RWPE2 (cell line): ENCODE results near the gene CX3CL1.

ENCODE experiments used
- ATAC-seq: fragments of 200-7000 bp; cut with Tn5 transposase; 3 replicates; pipeline ENCODE4 v1.9.1; 2021; ENCODE audit warnings: low read depth
- DNase-seq: peaks from one replicate; pipeline ENCODE4 v3.0.0-alpha.2; 2020; ENCODE audit warnings: low spot score
- H3K27ac ChIP-seq: fragments of 450-650 bp; 2 replicates; pipeline ENCODE4 v1.5.1; 2017; ENCODE audit warnings: mild to moderate bottlenecking; ENCODE audit not compliant: poor library complexity, severe bottlenecking
- H3K27me3 ChIP-seq: fragments of 250-450 bp; sonication (Bioruptor Pico); 2 replicates; pipeline ENCODE4 v1.5.1; 2021; ENCODE audit warnings: mild to moderate bottlenecking, moderate library complexity; ENCODE audit not compliant: insufficient read depth, poor library complexity, severe bottlenecking
- H3K36me3 ChIP-seq: fragments of 250-450 bp; sonication (Bioruptor Pico); 2 replicates; pipeline ENCODE4 v1.5.1; 2020; ENCODE audit warnings: low read depth, mild to moderate bottlenecking, moderate library complexity
- H3K4me1 ChIP-seq: fragments of 250-450 bp; sonication (Bioruptor Pico); 2 replicates; pipeline ENCODE4 v1.5.1; 2021; ENCODE audit warnings: mild to moderate bottlenecking, moderate library complexity; ENCODE audit not compliant: insufficient read depth, poor library complexity, severe bottlenecking
- H3K4me3 ChIP-seq: fragments of 250-450 bp; sonication (Bioruptor Pico); 2 replicates; pipeline ENCODE4 v1.5.1; 2021; ENCODE audit warnings: mild to moderate bottlenecking, moderate library complexity; ENCODE audit not compliant: severe bottlenecking
- H3K9me3 ChIP-seq: fragments of 250-450 bp; sonication (Bioruptor Pico); 2 replicates; pipeline ENCODE4 v1.5.1; 2021; ENCODE audit warnings: mild to moderate bottlenecking, moderate library complexity; ENCODE audit not compliant: severe bottlenecking
- TF ChIP-seq, protein P1 (sequence below): fragments of 450-650 bp; IDR thresholded peaks from one replicate; pipeline ENCODE4 v1.5.1; 2017; ENCODE audit warnings: mild to moderate bottlenecking, moderate library complexity; ENCODE audit not compliant: poor library complexity, severe bottlenecking

CX3CL1 gene

DNA sequence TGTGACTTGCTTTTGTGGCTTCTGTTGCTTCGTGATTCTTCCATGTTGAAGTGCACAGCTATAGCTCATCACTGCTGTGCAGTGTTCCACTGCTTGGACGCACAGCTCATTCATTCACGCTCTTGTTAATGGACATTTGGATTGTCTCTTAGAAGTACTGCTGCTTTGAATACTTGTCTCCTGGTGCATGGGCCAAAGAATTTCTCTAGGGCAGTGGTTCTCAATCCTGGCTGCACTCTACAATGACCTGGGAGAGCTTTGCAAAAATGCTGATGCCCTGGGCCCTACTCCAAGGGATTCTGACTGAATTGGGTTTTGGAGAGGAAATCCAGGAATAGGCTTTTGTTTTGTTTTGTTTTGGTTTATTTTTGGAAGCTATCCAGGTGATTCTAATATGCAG lies 52.3 kb downstream of the CX3CL1 start:
- ATAC-seq (no peak), DNase-seq (no peak)
- H3K4me1 ChIP-seq, result no peaks in the 10 kb centered on the region

DNA sequence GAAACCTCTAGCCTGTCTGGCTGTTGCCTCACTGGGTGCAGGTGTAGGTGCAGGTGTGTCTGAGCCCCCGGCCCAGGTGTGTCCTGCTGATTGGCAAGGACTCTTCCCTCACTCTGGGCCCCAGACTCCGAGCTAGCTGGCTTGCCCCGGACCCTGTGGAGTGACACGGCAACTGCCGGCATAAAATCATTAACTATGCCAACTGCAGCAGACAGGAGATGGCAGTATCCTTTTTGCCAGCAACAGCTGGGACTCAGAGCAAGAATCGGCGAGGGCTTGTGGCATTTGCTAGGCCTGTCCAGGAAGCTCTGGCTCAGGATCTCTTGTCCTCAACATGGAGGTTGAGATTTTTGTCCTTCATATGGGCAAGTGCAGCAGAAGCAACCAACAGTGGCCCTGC lies 54.1 kb downstream of the CX3CL1 start:
- TF ChIP-seq, protein P1, sequence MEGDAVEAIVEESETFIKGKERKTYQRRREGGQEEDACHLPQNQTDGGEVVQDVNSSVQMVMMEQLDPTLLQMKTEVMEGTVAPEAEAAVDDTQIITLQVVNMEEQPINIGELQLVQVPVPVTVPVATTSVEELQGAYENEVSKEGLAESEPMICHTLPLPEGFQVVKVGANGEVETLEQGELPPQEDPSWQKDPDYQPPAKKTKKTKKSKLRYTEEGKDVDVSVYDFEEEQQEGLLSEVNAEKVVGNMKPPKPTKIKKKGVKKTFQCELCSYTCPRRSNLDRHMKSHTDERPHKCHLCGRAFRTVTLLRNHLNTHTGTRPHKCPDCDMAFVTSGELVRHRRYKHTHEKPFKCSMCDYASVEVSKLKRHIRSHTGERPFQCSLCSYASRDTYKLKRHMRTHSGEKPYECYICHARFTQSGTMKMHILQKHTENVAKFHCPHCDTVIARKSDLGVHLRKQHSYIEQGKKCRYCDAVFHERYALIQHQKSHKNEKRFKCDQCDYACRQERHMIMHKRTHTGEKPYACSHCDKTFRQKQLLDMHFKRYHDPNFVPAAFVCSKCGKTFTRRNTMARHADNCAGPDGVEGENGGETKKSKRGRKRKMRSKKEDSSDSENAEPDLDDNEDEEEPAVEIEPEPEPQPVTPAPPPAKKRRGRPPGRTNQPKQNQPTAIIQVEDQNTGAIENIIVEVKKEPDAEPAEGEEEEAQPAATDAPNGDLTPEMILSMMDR, result no peak
- H3K27me3 ChIP-seq, result no peaks in the 10 kb centered on the region
- H3K9me3 ChIP-seq, result no peaks in the 10 kb centered on the region
- H3K36me3 ChIP-seq, result peaks cover 35% of the 10 kb centered on the region
- H3K4me3 ChIP-seq, result no peak overlapping the region
- H3K4me1 ChIP-seq, result no peaks in the 10 kb centered on the region
- no peak overlapping the region for H3K27ac ChIP-seq
- no peak for ATAC-seq
- DNase-seq, result no peak

More for the DNA sequence above, 52.3 kb downstream of the CX3CL1 start:
- no peaks in the 10 kb centered on the region for H3K27me3 ChIP-seq
- no peaks in the 10 kb centered on the region for H3K9me3 ChIP-seq
- peaks cover 19% of the 10 kb centered on the region for H3K36me3 ChIP-seq
- H3K4me3 ChIP-seq, result no peak overlapping the region
- TF ChIP-seq, protein P1, result no peak
- no peak overlapping the region for H3K27ac ChIP-seq

- Histone ChIP-seq H3K4me3 (no peak overlapping the region), H3K27ac (no peak overlapping the region), H3K27me3 (no peaks in the 10 kb centered on the region), H3K36me3 (peaks cover 44% of the 10 kb centered on the region), H3K4me1 (no peaks in the 10 kb centered on the region), H3K9me3 (no peaks in the 10 kb centered on the region)
- TF ChIP-seq, protein P1, result no peak
- DNase-seq (no peak), ATAC-seq (no peak)
Measured at GRCh38 chr16:57427307-57427706, 55.0 kb downstream of the CX3CL1 start.

DNA sequence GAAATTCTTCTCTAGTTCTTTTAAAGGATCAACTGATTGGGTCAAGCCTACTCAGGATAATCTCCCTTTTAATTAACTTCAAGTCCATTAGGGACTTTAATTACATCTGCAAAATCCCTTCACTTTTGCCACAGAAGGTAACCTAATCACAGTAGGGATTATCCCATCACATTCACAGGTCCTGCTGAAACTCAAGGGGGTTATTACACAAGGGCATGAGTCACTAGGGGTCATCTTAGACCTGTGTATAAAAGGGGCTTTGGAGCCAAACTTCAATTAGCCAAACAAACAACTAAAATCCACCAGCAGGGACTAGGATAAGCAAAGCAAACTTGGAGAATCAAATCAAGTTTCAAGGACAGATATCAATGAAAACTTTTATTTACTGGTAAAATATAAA lies 55.5 kb downstream of the CX3CL1 start:
- DNase-seq, result no peak
- Histone ChIP-seq H3K27ac (no peak overlapping the region), H3K9me3 (no peaks in the 10 kb centered on the region), H3K4me3 (no peak overlapping the region), H3K27me3 (no peaks in the 10 kb centered on the region), H3K36me3 (peaks cover 50% of the 10 kb centered on the region), H3K4me1 (no peaks in the 10 kb centered on the region)
- TF ChIP-seq, protein P1, result no peak
- no peak for ATAC-seq

DNA sequence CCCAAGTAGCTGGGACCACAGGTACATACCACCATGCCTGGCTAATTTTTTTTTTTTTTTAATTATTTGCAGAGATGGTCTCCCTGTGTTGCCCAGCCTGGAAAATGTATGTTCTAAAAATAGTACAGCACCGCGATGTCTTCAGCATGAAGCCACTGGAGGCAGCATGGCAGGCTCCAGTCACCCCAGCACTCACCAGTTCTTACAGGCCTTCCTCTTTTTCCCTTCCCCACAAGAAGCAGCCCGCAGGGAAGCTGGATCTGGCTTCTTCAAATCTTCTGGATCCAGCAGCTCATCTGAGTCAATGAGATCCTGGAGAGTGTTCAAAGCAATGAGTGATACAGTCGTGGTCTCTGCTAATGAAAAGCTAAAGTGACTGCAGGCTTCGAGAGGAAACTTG lies 58.7 kb downstream of the CX3CL1 start:
- peaks cover 81% of the 10 kb centered on the region for H3K36me3 ChIP-seq
- H3K9me3 ChIP-seq, result no peaks in the 10 kb centered on the region
- TF ChIP-seq, protein P1, result no peak
- H3K4me1 ChIP-seq, result no peaks in the 10 kb centered on the region
- no peaks in the 10 kb centered on the region for H3K27me3 ChIP-seq
- H3K4me3 ChIP-seq, result no peak overlapping the region
- ATAC-seq (no peak), DNase-seq (no peak)
- no peak overlapping the region for H3K27ac ChIP-seq
